SK-N-SH (cell line): ENCODE measurements around the gene DGCR8.

Source experiments
- EP300 ChIP-seq, 2 experiments: IDR thresholded peaks; 2 replicates each; pipeline versions ENCODE4 v1.4.0 to v1.6.1; 2012; ENCODE audit warnings: borderline replicate concordance in 1 of 2, low read depth in 1 of 2, low read length in 1 of 2
- EZH2phosphoT487 ChIP-seq: fragments of 200-600 bp; sonication (generic); IDR thresholded peaks from 2 replicates; pipeline ENCODE4 v1.6.1; 2017; ENCODE audit warnings: low read depth, mixed run types, mild to moderate bottlenecking, antibody characterized with exemption, moderate library complexity, borderline replicate concordance
- FOSL2 ChIP-seq: IDR thresholded peaks from 2 replicates; pipeline ENCODE4 v1.4.0; 2012; ENCODE audit warnings: low read depth, mild to moderate bottlenecking, moderate library complexity, borderline replicate concordance
- GATA2 ChIP-seq: sonication (generic); formaldehyde crosslinking; IDR thresholded peaks from 2 replicates; pipeline ENCODE4 v1.5.0; 2020; ENCODE audit warnings: mild to moderate bottlenecking, missing genetic modification reagents
- NFIC ChIP-seq: IDR thresholded peaks from 2 replicates; pipeline ENCODE4 v1.4.0; 2012; ENCODE audit warnings: borderline replicate concordance
- RAD21 ChIP-seq: IDR thresholded peaks from 2 replicates; pipeline ENCODE4 v1.6.1; 2012; ENCODE audit warnings: mild to moderate bottlenecking, low read length
- RCOR1 ChIP-seq: fragments of 150-350 bp; IDR thresholded peaks from 2 replicates; pipeline ENCODE4 v1.6.1; 2017; ENCODE audit warnings: antibody characterized with exemption, low read length
- RFX5 ChIP-seq: IDR thresholded peaks from 2 replicates; pipeline ENCODE4 v1.6.1; 2012; ENCODE audit warnings: mild to moderate bottlenecking, improper control_type of control experiment, low read length
- SIN3A ChIP-seq: IDR thresholded peaks from 2 replicates; pipeline ENCODE4 v1.6.1; 2012; ENCODE audit warnings: low read depth, mild to moderate bottlenecking, low read length, moderate library complexity, borderline replicate concordance
- SMC3 ChIP-seq: IDR thresholded peaks from 2 replicates; pipeline ENCODE4 v1.6.1; 2012; ENCODE audit warnings: low read depth, low read length, improper control_type of control experiment
- TF ChIP-seq, protein P1 (sequence below): fragments of 200-600 bp; sonication (generic); IDR thresholded peaks from 2 replicates; pipeline ENCODE4 v1.6.1; 2017; ENCODE audit warnings: antibody characterized with exemption, mild to moderate bottlenecking, moderate library complexity
- TF ChIP-seq, protein P2 (sequence below): IDR thresholded peaks from 2 replicates; pipeline ENCODE4 v1.6.1; 2012; ENCODE audit warnings: mild to moderate bottlenecking, low read depth, low read length, moderate library complexity
- TF ChIP-seq, protein P3 (sequence below): fragments of 150-350 bp; IDR thresholded peaks from 2 replicates; pipeline ENCODE4 v1.6.1; 2017; ENCODE audit warnings: antibody characterized with exemption, low read length, low read depth, borderline replicate concordance

DNA sequence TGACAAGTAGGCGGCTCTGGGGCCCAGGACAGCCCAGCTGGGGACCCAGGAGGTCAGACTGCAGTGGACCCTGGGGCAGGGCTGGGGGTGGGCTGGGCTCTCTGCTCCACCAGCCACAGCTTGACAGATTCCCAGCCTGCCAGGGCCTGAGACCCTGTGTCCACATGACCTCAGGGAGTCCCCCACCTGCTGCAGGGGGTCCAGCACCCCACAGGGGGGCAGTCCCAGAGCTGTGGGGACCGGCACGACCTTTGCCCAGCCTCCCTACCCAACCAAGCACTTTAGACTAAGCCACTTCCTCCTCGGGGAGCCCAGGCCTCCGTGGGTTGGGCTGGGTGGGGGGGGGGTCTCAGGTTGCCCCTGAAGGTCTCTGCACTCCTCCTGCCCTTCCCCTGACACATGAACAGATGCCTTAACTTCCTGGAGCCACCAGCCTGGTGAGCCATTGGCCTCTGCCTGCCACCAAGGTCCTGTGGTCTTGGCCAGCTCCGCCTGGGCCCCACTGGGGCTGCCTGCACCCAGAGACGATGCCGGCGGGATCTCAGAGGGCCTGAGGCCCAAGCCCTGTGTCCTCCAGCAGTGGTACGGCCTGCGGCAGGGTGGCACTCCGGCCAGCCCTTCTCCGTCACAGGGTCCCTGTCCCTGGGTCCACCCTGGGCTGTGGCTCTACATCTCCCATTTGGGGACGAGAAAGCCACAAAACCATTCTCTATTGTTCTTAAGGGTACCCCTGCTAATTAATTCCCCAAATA lies 67.4 kb downstream of the DGCR8 start:
- TF ChIP-seq FOSL2, result no peak
- TF ChIP-seq EZH2phosphoT487, result no peak
- TF ChIP-seq, protein P1, sequence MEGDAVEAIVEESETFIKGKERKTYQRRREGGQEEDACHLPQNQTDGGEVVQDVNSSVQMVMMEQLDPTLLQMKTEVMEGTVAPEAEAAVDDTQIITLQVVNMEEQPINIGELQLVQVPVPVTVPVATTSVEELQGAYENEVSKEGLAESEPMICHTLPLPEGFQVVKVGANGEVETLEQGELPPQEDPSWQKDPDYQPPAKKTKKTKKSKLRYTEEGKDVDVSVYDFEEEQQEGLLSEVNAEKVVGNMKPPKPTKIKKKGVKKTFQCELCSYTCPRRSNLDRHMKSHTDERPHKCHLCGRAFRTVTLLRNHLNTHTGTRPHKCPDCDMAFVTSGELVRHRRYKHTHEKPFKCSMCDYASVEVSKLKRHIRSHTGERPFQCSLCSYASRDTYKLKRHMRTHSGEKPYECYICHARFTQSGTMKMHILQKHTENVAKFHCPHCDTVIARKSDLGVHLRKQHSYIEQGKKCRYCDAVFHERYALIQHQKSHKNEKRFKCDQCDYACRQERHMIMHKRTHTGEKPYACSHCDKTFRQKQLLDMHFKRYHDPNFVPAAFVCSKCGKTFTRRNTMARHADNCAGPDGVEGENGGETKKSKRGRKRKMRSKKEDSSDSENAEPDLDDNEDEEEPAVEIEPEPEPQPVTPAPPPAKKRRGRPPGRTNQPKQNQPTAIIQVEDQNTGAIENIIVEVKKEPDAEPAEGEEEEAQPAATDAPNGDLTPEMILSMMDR, result no peak
- no peak for TF ChIP-seq RAD21
- TF ChIP-seq RCOR1, result no peak
- TF ChIP-seq GATA2, result no peak
- TF ChIP-seq SIN3A, result no peak
- TF ChIP-seq, protein P2, sequence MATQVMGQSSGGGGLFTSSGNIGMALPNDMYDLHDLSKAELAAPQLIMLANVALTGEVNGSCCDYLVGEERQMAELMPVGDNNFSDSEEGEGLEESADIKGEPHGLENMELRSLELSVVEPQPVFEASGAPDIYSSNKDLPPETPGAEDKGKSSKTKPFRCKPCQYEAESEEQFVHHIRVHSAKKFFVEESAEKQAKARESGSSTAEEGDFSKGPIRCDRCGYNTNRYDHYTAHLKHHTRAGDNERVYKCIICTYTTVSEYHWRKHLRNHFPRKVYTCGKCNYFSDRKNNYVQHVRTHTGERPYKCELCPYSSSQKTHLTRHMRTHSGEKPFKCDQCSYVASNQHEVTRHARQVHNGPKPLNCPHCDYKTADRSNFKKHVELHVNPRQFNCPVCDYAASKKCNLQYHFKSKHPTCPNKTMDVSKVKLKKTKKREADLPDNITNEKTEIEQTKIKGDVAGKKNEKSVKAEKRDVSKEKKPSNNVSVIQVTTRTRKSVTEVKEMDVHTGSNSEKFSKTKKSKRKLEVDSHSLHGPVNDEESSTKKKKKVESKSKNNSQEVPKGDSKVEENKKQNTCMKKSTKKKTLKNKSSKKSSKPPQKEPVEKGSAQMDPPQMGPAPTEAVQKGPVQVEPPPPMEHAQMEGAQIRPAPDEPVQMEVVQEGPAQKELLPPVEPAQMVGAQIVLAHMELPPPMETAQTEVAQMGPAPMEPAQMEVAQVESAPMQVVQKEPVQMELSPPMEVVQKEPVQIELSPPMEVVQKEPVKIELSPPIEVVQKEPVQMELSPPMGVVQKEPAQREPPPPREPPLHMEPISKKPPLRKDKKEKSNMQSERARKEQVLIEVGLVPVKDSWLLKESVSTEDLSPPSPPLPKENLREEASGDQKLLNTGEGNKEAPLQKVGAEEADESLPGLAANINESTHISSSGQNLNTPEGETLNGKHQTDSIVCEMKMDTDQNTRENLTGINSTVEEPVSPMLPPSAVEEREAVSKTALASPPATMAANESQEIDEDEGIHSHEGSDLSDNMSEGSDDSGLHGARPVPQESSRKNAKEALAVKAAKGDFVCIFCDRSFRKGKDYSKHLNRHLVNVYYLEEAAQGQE, result no peak
- no peak for TF ChIP-seq SMC3
- no peak for TF ChIP-seq EP300 (IDR thresholded peaks at IDR 0.05; ENCODE audit: borderline replicate concordance in 1 of 2, low read depth in 1 of 2, low read length in 1 of 2)
- no peak for TF ChIP-seq NFIC
- TF ChIP-seq RFX5, result no peak
- TF ChIP-seq, protein P3, sequence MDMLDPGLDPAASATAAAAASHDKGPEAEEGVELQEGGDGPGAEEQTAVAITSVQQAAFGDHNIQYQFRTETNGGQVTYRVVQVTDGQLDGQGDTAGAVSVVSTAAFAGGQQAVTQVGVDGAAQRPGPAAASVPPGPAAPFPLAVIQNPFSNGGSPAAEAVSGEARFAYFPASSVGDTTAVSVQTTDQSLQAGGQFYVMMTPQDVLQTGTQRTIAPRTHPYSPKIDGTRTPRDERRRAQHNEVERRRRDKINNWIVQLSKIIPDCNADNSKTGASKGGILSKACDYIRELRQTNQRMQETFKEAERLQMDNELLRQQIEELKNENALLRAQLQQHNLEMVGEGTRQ, result no peak
